SW 1271 (cell line): Measurements from ENCODE around the gene MAD1L1.

Source experiments
- DNase-seq, 2 experiments: peaks; one replicate each; lab custom pipeline; 2025; lab: John Stamatoyannopoulos, UW

Gene MAD1L1

GRCh38 chr7:2115760-2116447, 116.8 kb downstream of the MAD1L1 start:
- DNase-seq = no peak

- no peak for DNase-seq
Measured at GRCh38 chr7:2114926-2115759, 117.6 kb downstream of the MAD1L1 start.

- DNase-seq = peak in 1 of 2 experiments; percentile 9
Measured at GRCh38 chr7:2114052-2114451, 118.7 kb downstream of the MAD1L1 start.

- no peak for DNase-seq
Measured at GRCh38 chr7:2112261-2113198, 120.2 kb downstream of the MAD1L1 start.

GRCh38 chr7:2111568-2111967, 121.2 kb downstream of the MAD1L1 start:
- no peak for DNase-seq

GRCh38 chr7:2110610-2111396, 121.9 kb downstream of the MAD1L1 start:
- DNase-seq = no peak

- DNase-seq = peak; percentile 93 to 95
Measured at GRCh38 chr7:2109936-2110609, 122.7 kb downstream of the MAD1L1 start.

- no peak for DNase-seq
Measured at GRCh38 chr7:2109251-2109872, 123.4 kb downstream of the MAD1L1 start.

- DNase-seq = no peak
Measured at GRCh38 chr7:2108501-2109250, 124.1 kb downstream of the MAD1L1 start.

- DNase-seq = no peak
Measured at GRCh38 chr7:2108071-2108455, 124.7 kb downstream of the MAD1L1 start.

GRCh38 chr7:2107386-2108070, 125.2 kb downstream of the MAD1L1 start:
- DNase-seq = no peak

- DNase-seq = no peak
Measured at GRCh38 chr7:2106924-2107323, 125.8 kb downstream of the MAD1L1 start.

- DNase-seq = no peak
Measured at GRCh38 chr7:2106440-2106839, 126.3 kb downstream of the MAD1L1 start.

- no peak for DNase-seq
Measured at GRCh38 chr7:2105917-2106316, 126.8 kb downstream of the MAD1L1 start.

GRCh38 chr7:2105280-2105679, 127.5 kb downstream of the MAD1L1 start:
- no peak for DNase-seq

- DNase-seq = no peak
Measured at GRCh38 chr7:2104716-2105115, 128.0 kb downstream of the MAD1L1 start.

- no peak for DNase-seq
Measured at GRCh38 chr7:2104107-2104710, 128.5 kb downstream of the MAD1L1 start.

- no peak for DNase-seq
Measured at GRCh38 chr7:2103071-2103898, 129.5 kb downstream of the MAD1L1 start.
